ENCODE measurements around the gene ALCAM.

DNA sequence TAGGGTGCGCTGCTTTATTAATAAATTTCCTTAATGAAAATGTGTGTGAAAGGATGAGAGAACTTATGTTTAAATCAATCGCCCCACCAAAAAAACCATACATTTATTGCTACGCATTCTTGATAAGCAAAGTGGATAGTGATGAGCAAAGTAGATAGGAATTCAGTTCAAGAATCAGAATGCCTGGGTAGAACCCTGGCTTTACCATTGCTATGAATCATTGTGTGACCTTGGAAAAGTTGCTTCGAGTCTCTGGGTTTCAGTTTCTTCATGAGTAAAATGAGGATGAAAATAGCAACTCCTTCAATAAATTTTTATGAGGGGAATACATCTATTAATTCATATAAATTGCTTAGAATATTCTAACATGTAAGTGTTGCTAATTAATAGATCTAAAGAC is 2.6 kb upstream of the ALCAM start:
- TF ChIP-seq, protein P1, sequence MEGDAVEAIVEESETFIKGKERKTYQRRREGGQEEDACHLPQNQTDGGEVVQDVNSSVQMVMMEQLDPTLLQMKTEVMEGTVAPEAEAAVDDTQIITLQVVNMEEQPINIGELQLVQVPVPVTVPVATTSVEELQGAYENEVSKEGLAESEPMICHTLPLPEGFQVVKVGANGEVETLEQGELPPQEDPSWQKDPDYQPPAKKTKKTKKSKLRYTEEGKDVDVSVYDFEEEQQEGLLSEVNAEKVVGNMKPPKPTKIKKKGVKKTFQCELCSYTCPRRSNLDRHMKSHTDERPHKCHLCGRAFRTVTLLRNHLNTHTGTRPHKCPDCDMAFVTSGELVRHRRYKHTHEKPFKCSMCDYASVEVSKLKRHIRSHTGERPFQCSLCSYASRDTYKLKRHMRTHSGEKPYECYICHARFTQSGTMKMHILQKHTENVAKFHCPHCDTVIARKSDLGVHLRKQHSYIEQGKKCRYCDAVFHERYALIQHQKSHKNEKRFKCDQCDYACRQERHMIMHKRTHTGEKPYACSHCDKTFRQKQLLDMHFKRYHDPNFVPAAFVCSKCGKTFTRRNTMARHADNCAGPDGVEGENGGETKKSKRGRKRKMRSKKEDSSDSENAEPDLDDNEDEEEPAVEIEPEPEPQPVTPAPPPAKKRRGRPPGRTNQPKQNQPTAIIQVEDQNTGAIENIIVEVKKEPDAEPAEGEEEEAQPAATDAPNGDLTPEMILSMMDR (IDR thresholded peaks at IDR 0.05; ENCODE audit: poor library complexity, severe bottlenecking), result no peak
- TF ChIP-seq TAF1 (IDR thresholded peaks at IDR 0.05; ENCODE audit: low read depth), result no peak
- no peak for TF ChIP-seq EP300 (conservative IDR thresholded peaks at IDR 0.05; ENCODE audit: poor library complexity, severe bottlenecking)

Data from neural cell (in vitro differentiated cells).